GM19455 (cell line): ENCODE measurements around the gene PPP1R3E.

ENCODE experiments used
- ATAC-seq: cut with Tn5 transposase; IDR thresholded peaks from one replicate; pipeline ENCODE4 v1.9.1; 2021; ENCODE audit not compliant: unreplicated experiment

The PPP1R3E gene

GRCh38 chr14:23249824-23250223, 52.8 kb downstream of the PPP1R3E start:
- ATAC-seq = no peak

GRCh38 chr14:23248601-23249000, 54.1 kb downstream of the PPP1R3E start:
- no peak for ATAC-seq
